Measurements from ENCODE around the gene TRAFD1.

Gene TRAFD1, protein sequence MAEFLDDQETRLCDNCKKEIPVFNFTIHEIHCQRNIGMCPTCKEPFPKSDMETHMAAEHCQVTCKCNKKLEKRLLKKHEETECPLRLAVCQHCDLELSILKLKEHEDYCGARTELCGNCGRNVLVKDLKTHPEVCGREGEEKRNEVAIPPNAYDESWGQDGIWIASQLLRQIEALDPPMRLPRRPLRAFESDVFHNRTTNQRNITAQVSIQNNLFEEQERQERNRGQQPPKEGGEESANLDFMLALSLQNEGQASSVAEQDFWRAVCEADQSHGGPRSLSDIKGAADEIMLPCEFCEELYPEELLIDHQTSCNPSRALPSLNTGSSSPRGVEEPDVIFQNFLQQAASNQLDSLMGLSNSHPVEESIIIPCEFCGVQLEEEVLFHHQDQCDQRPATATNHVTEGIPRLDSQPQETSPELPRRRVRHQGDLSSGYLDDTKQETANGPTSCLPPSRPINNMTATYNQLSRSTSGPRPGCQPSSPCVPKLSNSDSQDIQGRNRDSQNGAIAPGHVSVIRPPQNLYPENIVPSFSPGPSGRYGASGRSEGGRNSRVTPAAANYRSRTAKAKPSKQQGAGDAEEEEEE

DNA sequence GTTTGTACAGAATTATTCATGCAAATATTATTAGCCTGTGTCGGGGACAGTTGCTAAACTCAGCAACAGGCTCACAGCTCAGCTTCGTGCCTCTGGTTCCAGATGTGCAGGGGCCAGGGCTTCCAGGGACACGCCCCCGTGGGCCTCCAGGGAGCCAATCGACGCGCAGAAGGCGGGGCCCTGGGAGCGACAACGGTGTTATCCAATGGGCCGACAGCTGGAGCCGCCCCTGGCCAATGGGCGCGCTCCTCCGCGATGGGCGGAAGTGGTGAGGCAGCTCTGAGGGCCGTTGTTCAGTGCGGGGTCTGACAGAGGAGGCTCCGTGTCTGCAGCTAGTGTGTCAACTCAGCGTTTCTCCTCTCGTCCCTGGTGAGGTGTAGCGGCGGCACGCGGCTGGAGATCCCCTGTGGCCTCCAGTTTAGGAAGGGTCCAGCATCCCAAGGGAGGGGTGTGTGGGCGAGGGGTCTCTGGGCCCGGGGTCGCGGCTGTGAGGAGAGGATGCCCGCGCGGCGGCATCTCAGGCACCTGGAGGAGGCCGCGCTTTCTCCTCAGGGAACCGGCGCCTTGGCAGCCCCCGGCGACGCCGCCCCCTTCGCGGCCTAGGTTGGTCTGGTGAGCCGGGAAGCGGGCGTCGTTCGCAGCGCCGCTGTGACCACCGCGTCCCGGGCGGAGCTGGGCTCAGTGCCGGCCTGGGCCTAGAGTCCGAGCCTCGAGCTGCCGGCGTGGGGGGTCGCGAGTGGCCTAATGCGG, at the start of gene TRAFD1:
Gene TRAFD1 (plus strand): TSS at position 311 of the 750 bp plus-strand sequence. CDS start 4,963 bp downstream, outside the sequence.
- in situ Hi-C loops (cut with HindIII; ENCODE audit: low pct_ligation_motif_present, low sequenced_read_pairs): no loop called here
- no peaks in the 10 kb centered on the region for H3K36me3 ChIP-seq (replicated peaks)
- peak within 1 kb of the TSS; percentile 65 for H3K27ac ChIP-seq
- no peaks in the 10 kb centered on the region for H3K27me3 ChIP-seq (replicated peaks)
- DNase-seq: peak; percentile 97
- peak within 1 kb of the TSS; percentile 94 for H3K4me3 ChIP-seq (ENCODE audit: low read depth, low read length)
- TF ChIP-seq, protein P1, sequence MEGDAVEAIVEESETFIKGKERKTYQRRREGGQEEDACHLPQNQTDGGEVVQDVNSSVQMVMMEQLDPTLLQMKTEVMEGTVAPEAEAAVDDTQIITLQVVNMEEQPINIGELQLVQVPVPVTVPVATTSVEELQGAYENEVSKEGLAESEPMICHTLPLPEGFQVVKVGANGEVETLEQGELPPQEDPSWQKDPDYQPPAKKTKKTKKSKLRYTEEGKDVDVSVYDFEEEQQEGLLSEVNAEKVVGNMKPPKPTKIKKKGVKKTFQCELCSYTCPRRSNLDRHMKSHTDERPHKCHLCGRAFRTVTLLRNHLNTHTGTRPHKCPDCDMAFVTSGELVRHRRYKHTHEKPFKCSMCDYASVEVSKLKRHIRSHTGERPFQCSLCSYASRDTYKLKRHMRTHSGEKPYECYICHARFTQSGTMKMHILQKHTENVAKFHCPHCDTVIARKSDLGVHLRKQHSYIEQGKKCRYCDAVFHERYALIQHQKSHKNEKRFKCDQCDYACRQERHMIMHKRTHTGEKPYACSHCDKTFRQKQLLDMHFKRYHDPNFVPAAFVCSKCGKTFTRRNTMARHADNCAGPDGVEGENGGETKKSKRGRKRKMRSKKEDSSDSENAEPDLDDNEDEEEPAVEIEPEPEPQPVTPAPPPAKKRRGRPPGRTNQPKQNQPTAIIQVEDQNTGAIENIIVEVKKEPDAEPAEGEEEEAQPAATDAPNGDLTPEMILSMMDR (IDR thresholded peaks at IDR 0.05; ENCODE audit: low read depth, low read length, missing control alignments): no peak

DNA sequence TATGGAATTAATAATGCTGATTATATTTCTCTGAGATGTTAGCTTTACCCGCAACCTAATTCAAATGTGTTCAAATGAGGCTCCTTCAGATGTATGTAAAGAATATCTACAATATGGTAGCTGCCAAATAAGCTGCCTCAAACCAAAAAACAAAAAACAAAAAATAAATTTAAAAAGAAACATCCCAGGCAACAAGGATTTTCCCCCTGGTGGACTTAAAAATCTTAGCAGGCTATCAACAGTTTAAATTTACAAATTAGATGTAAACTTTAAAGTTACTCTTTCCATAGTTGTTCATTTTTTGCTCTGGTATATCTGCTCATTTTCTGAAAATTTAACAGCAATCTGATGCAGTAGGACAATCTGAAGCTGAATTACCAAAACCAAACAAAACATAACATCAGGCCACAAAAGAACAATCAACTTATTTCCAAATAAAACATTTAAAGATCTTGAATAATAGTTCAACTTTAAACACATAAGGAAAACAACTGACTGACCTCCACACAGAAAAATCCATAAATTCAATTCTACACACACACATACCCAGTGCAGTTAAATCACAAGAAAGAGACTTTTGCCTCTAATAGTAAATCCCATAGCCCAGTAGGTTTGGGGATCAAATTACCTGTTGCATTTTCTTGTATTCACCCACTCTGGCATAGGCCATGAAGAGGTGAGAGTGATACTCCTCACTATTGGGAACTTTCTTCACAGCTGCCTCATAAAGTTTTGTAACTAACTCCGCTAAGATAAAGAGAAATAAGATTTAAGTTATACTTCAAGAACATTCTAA, 38.1 kb upstream of the TRAFD1 start:
- Histone ChIP-seq H3K27ac (no peak overlapping the region), H3K4me3 (ENCODE audit: low read depth, low read length) (no peak overlapping the region), H3K27me3 (replicated peaks) (no peaks in the 10 kb centered on the region), H3K36me3 (replicated peaks) (peaks cover 26% of the 10 kb centered on the region)
- TF ChIP-seq, protein P1 (IDR thresholded peaks at IDR 0.05; ENCODE audit: low read depth, low read length, missing control alignments): peak; percentile 27
- no peak for DNase-seq
- in situ Hi-C loops (cut with HindIII; ENCODE audit: low pct_ligation_motif_present, low sequenced_read_pairs): no loop called here

DNA sequence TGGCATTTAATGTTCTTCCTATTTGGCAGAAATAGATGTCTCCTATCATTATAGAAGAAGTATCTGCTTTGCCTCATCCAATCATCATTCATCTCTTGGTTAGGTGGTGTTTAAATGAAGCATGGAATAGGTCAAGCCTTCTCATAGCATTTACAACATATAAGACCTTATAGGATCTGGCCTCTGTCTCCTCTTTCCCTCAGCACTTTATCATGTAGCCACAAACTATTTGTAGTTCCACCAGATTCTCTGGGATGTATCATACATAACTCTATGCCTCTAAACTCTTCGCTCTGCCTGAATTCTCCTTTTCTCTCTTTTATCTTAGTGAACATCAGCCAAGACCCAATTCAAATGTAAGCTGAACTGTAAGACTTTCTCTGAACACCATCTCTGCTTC, 37.5 kb upstream of the TRAFD1 start:
- no peak overlapping the region for H3K27ac ChIP-seq
- in situ Hi-C loops (cut with HindIII; ENCODE audit: low pct_ligation_motif_present, low sequenced_read_pairs): no loop called here
- TF ChIP-seq, protein P1 (IDR thresholded peaks at IDR 0.05; ENCODE audit: low read depth, low read length, missing control alignments): no peak
- no peak for DNase-seq
- H3K27me3 ChIP-seq (replicated peaks): no peaks in the 10 kb centered on the region
- H3K36me3 ChIP-seq (replicated peaks): peaks cover 29% of the 10 kb centered on the region
- no peak overlapping the region for H3K4me3 ChIP-seq (ENCODE audit: low read depth, low read length)

DNA sequence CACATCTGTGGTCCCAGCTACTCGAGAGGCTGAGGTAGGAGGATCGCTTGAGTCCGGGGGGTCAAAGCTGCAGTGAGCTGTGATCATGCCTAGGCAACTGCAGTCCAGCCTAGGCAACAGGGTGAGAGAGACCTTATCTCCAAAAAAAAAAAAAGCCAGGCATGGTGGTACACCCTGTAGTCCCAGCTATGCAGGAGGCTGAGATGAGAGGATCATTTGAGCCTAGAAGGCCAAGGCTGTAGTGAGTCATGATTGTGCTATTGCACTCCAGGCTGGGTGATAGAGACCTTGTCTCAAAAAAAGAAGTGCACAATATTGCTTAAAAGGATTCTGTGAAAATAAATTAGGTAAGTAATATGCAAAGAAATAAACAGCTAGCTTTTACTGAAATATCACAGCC, 33.8 kb upstream of the TRAFD1 start:
- Histone ChIP-seq H3K27me3 (replicated peaks) (no peaks in the 10 kb centered on the region), H3K36me3 (replicated peaks) (peaks cover 23% of the 10 kb centered on the region), H3K27ac (no peak overlapping the region), H3K4me3 (ENCODE audit: low read depth, low read length) (no peak overlapping the region)
- DNase-seq: no peak
- in situ Hi-C loops (cut with HindIII; ENCODE audit: low pct_ligation_motif_present, low sequenced_read_pairs): no loop called here
- TF ChIP-seq, protein P1 (IDR thresholded peaks at IDR 0.05; ENCODE audit: low read depth, low read length, missing control alignments): no peak

DNA sequence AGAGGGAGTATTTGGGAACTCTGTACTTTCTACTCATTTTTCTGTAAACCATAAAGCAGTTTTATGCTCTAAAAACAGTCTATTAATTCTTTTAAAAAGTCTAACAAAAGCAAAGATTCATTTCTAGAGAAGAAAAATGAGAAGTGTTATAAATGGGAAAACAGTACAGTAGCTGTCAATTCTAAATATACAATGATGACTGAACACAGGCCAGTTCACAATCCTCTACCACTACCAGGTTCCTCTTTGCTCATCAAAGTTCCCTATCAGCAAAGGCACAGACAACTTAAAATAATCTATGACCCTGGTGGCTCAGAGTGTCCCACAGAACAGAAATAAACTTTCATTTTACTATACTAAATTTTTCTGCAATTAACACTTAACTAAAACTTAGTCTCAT, 29.3 kb upstream of the TRAFD1 start:
- no peaks in the 10 kb centered on the region for H3K27me3 ChIP-seq (replicated peaks)
- H3K36me3 ChIP-seq (replicated peaks): peaks cover 26% of the 10 kb centered on the region
- in situ Hi-C loops (cut with HindIII; ENCODE audit: low pct_ligation_motif_present, low sequenced_read_pairs): no loop called here
- DNase-seq: no peak
- TF ChIP-seq, protein P1 (IDR thresholded peaks at IDR 0.05; ENCODE audit: low read depth, low read length, missing control alignments): no peak
- no peak overlapping the region for H3K4me3 ChIP-seq (ENCODE audit: low read depth, low read length)
- peak overlapping the region; percentile 8 for H3K27ac ChIP-seq

All from brain microvascular endothelial cell (primary cell).